Measurements from ENCODE around the gene SLAMF8.

The SLAMF8 gene

GRCh38 chr1:159821171-159821867 lies 5.4 kb upstream of the SLAMF8 start:
- DNase-seq: no peak

GRCh38 chr1:159823406-159823805 lies 3.3 kb upstream of the SLAMF8 start:
- no peak for DNase-seq

- DNase-seq: peak in 1 of 5 experiments; percentile 11
Observed at GRCh38 chr1:159825564-159825963, 1.1 kb upstream of the SLAMF8 start.

DNA sequence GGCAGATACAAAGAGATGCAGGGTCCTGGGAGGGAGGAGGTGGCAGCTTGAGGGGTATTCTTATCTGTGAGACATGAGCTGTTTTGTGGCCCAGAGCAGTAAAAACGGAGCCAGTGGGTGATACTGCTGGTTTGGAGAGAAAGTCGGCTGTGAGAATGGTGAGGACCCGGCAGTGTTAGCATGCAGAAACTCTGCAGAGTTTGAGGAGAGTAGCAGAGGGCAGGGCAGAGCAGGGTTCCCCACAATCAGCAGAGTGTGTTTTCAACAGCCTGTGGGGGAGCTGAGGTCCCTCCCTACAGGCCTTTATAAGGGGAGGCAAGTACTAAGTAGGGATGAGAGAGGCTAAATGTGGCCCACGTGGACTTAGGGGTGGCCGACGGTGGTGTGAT lies 423 bp downstream of the SLAMF8 start:
- DNase-seq: no peak

- DNase-seq: peak in 2 of 5 experiments; percentile 53 to 60
Observed at GRCh38 chr1:159827549-159827948, 876 bp downstream of the SLAMF8 start.

DNA sequence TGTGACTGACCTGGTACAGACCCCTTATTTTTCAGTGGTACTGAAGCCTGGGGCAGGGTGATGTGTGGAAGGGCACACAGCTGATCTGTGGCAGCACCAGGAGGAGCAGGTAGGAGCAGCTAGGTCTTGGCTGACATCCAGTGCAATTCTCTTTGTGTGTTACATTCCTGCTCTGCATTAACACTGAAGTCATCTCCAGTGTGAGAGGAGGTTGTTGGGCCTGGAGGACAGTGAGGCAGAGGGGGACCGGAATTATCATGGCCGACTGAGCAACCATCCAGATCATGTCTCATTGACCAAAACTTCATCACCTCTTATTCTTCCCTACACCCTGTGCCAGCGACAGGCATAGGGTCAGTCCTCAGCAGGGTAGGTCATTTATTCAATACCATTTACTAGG lies 1.5 kb downstream of the SLAMF8 start:
- no peak for DNase-seq

DNA sequence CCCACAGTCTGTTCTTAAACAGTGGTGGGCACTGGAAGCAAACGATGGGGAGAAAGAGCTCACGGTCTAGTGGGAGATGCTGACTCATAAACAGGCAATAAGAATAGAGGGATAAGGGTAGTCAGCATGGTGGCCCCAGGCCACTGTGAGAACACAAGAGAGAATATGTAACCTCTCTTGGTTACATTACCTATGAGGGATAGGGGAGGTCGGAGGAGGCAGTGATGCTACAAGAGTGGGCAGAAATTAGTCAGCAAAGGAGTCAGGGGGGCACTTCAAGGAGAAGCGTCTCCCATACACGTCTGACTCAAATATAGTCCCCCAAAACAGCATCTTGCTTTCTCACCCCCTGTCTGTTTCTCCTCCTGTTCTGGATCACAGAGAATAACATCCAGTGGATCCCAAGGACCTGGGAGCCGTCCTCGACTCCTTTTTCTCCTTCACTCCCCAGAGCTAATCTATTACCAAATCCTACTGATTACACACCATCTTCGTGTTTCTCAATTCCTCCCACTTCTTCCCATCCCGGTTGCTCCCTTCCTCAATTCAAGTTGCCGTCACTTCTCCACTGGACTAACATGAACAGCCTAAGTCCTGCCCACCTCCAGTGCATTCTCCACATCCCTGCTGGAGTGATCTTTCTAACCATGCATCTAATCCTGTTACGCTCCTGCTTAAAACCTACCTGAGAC lies 2.1 kb downstream of the SLAMF8 start:
- no peak for DNase-seq

DNA sequence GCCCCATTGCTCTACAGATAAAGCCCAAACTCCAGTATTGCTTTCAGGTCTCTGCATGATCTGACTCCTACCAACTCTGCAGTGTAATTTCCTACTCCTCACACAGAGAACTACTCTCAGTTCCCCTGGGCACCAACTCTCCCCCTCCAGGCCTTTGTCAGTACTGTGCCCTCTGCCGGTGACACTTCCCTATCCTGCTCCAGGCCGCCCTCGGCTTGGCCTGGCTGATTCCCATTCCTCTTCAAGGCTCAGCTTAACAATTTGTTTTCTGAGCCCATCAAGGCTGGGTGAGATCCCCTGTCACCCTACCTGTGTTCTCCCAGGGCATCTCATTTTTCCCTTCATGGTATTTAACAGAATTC lies 2.6 kb downstream of the SLAMF8 start:
- DNase-seq: no peak

DNA sequence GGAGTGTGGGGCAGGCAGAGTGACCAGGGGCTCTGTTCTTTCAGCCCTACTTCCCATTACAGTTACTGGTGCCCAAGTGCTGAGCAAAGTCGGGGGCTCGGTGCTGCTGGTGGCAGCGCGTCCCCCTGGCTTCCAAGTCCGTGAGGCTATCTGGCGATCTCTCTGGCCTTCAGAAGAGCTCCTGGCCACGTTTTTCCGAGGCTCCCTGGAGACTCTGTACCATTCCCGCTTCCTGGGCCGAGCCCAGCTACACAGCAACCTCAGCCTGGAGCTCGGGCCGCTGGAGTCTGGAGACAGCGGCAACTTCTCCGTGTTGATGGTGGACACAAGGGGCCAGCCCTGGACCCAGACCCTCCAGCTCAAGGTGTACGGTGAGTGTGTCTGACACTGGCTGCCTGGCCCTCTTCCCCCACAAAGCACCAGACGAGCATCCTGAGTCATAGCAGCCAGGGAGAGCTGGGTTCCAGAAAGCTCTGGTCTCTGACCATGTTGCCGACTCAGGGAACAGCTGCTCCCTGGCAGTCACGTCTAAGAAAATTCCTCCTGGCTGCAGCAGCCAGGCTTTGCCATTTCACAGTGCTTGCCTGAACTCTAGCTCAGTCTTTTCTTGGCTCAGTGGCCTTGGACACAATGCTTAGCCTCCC lies 3.3 kb downstream of the SLAMF8 start:
- DNase-seq: no peak

DNA sequence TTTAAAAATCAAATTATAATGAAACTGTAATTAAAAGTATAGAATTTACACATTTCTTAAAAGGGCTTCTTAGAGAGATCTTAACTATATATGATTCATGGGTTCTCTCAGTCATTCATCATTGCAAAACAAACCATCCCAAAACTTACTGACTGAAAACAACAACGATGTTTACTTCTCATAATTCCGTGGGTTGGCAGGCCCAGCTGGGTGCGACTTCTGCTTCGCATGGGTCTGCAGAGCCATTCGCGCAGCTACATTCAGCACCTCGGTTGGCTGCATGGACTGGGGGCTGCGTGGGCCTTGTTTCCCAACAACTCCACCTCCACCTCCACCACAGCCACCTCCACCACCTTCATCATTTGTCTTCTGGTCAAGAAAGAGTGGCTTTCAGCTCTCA lies 4.0 kb downstream of the SLAMF8 start:
- no peak for DNase-seq

DNA sequence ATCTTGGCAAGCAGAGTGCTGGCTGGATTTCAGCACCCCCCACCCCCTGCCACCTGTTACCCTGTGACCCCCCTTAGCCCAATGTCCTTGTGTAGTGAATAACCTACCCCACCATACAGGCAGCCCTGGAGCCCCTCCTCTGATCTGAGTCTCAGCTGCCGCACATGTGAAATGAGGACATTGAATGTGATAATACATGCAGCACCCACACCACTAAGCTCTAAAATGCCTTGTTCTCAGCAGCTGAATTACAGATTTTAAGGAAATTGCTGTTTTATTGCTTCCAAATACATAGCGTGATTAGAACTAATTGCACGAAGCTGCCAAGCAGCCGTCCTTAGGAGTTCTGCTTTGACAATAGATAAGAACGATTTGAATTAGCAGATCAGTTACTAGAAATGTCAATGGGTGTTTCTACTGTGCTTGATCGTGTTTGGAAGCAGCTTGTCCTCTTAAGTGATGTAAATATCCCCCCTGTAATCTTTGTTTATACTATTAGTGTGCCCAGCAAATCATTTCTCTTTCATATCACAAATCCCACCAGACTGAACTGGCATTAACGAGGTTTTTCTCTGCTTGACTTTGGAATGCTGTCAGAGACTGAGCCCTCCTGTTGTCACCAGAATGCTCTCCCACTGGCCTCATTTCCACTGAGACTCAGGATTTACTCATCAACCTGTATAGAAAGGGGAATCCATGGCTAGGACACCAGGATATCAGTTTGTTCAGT lies 4.9 kb downstream of the SLAMF8 start:
- DNase-seq: no peak

DNA sequence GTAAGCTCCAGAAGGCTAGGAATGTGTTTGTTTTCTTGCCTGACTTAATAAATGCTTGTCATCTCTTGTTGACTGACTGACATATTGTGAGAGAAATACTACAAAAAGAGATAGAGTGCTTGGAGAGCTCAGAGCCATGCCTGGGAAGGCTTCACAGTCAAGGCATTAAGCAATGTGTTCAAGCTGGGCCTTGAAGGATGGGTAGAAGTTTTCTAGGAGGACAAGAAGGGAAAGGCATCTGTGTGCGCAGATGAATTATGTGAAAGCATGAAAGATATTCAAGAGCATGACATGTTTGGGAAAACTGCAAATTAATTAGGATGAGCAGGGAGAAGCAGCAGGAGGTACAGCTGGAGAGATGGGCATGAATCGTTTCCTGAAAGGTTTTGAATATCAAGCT lies 5.6 kb downstream of the SLAMF8 start:
- no peak for DNase-seq

- DNase-seq: no peak
Observed at GRCh38 chr1:159835356-159835755, 8.7 kb downstream of the SLAMF8 start.

GRCh38 chr1:159835862-159836525 lies 9.3 kb downstream of the SLAMF8 start:
- no peak for DNase-seq

DNA sequence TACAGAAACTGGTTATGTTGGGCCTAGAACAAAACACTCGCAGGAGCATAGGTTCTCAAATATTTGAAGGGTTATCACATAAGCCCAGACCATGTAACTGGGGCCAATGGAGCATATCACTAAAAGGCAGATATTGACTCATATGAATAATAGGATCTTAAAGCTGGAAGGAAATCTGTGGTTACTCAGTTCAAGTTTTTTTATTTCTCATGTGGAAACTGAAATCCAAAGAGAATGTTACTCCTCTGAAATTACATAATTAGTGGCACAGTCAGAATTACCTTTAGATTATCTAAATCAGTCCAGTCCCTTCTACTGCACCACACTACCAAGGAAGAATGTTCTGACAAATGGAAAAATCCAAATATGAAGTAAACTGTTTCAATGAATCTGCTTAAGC lies 12.0 kb downstream of the SLAMF8 start:
- no peak for DNase-seq

DNA sequence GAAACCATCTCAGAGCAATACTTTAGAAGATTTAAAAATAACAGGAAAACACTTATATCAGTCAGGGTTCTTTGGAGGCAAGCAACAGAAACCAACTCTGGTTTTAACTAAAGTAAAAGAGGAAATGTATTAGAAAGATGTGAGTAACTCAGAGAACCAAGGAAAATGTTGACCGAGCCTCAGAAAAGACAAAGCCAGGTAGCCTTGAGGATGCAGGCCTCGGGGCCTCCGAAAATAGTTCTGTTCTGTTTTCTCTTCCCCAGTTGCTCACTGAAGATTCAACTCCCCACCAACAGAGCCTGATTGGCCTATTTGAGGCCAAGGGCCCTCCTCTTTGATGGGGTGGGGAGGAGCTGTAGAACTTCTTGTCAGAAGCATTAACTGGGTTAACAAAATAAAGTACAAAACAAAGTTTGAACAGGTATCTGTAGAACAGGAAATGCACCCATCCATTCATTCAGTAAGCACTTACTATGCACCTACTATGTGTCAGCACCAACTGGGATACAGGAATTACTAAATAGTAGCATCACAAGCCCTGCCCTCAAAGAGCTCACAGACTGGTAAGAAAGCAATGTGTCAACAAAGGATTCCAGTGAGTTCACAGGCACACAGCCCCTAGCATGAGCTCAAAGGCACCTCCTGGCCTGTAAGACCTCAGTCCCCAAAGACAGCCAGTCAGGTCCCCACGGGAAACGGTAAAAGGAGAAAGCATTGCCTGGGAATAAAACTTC lies 12.6 kb downstream of the SLAMF8 start:
- no peak for DNase-seq

DNA sequence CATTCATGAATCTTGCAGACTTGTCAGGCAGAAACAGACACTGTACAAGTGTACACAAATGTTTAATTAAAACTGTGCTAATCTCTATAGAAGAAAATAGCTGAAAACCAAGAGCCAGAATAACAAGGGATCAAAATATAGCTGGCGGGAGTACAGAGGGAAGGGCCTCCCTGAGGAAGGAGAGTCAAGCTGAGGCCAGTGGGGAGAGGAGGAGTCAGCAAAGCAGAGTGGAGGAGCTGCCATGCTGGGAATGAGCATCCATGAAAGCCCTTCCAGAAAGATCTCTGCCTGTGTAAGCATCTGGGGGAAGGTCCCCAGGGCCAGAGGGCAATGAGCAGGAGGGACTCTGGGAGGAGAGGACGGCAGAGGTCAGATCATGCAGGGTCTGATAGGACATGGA lies 15.1 kb downstream of the SLAMF8 start:
- no peak for DNase-seq

DNA sequence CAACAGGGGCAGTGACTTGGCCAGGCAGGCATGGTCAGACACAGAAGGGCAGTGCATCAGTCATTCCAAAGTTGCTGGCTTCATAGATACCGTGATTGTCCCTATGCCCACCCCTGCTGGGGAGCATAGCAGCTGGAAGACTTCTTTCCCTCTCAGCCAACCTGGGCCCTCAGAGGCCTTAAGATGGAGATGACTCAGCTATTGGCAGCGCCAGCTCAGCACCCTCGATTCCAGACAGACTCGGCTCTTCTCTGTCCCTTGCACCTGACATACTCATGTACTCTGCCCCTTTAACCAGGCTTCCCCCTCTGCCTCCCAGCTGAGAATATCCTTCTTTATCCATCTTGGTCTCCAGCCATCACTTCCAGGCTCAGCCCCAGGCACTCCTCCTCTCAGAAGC lies 16.8 kb downstream of the SLAMF8 start:
- DNase-seq: no peak

- DNase-seq: no peak
Observed at GRCh38 chr1:159845751-159846629, 19.3 kb downstream of the SLAMF8 start.

- DNase-seq: no peak
Observed at GRCh38 chr1:159847231-159847630, 20.6 kb downstream of the SLAMF8 start.

- DNase-seq: no peak
Observed at GRCh38 chr1:159848326-159848725, 21.7 kb downstream of the SLAMF8 start.

All from T-helper 2 cell (primary cell).